H9 (cell line): ENCODE results near the gene TLK2. TPM values are rescaled to one million over a fixed set of nuclear protein-coding genes. Genes with fewer than 3 reads are reported as not detected.

Experiments
- DNase-seq: peaks from one replicate; pipeline ENCODE4 v3.0.0-alpha.2; 2017
- H2AFZ ChIP-seq: one replicate; pipeline ENCODE4 v1.6.1; 2013; ENCODE audit warnings: mild to moderate bottlenecking, low read length, control low read depth, moderate library complexity
- H2AK5ac ChIP-seq: 2 replicates; pipeline ENCODE4 v1.6.1; 2013; ENCODE audit warnings: low read length, control low read depth, mixed read lengths; ENCODE audit not compliant: insufficient read length
- H2BK120ac ChIP-seq: one replicate; pipeline ENCODE4 v1.6.1; 2013; ENCODE audit warnings: low read depth, mild to moderate bottlenecking, low read length, control low read depth, inconsistent platforms; ENCODE audit not compliant: poor library complexity, severe bottlenecking
- H2BK12ac ChIP-seq: 2 replicates; pipeline ENCODE4 v1.6.1; 2013; ENCODE audit warnings: low read length, control low read depth, mixed read lengths, low read depth; ENCODE audit not compliant: insufficient read length
- H2BK15ac ChIP-seq: 2 replicates; pipeline ENCODE4 v1.6.1; 2013; ENCODE audit warnings: low read depth, low read length, control low read depth
- H2BK20ac ChIP-seq: one replicate; pipeline ENCODE4 v1.6.1; 2013; ENCODE audit warnings: low read depth, mild to moderate bottlenecking, low read length, control low read depth, inconsistent platforms; ENCODE audit not compliant: poor library complexity, severe bottlenecking
- H2BK5ac ChIP-seq: 2 replicates; pipeline ENCODE4 v1.6.1; 2013; ENCODE audit warnings: low read length, control low read depth, mixed read lengths; ENCODE audit not compliant: insufficient read length
- H3K14ac ChIP-seq: 2 replicates; pipeline ENCODE4 v1.6.1; 2013; ENCODE audit warnings: low read length, control low read depth; ENCODE audit not compliant: insufficient read depth
- H3K18ac ChIP-seq: 2 replicates; pipeline ENCODE4 v1.6.1; 2013; ENCODE audit warnings: low read depth, mild to moderate bottlenecking, mixed read lengths, low read length, control low read depth; ENCODE audit not compliant: insufficient read length
- H3K23ac ChIP-seq: 2 replicates; pipeline ENCODE4 v1.6.1; 2013; ENCODE audit warnings: low read length, control low read depth, mixed read lengths, low read depth; ENCODE audit not compliant: insufficient read length
- H3K23me2 ChIP-seq: 2 replicates; pipeline ENCODE4 v1.6.1; 2013; ENCODE audit warnings: low read depth, mild to moderate bottlenecking, mixed read lengths, low read length, control low read depth; ENCODE audit not compliant: insufficient read length, poor library complexity, severe bottlenecking
- H3K27ac ChIP-seq: 2 replicates; pipeline ENCODE4 v1.5.1; 2013; ENCODE audit warnings: low read length, control low read depth, mixed read lengths, low read depth; ENCODE audit not compliant: insufficient read length
- H3K27me3 ChIP-seq: 2 replicates; pipeline ENCODE4 v1.6.1; 2013; ENCODE audit warnings: low read length, control low read depth, inconsistent platforms; ENCODE audit not compliant: insufficient read depth
- H3K4ac ChIP-seq: 2 replicates; pipeline ENCODE4 v1.6.1; 2013; ENCODE audit warnings: low read depth, mild to moderate bottlenecking, control low read depth, inconsistent platforms, low read length, moderate library complexity
- H3K4me1 ChIP-seq: 2 replicates; pipeline ENCODE4 v1.6.1; 2013; ENCODE audit warnings: low read length, control low read depth, inconsistent platforms; ENCODE audit not compliant: insufficient read depth
- H3K4me2 ChIP-seq: 2 replicates; pipeline ENCODE4 v1.6.1; 2013; ENCODE audit warnings: low read length, control low read depth, mixed read lengths; ENCODE audit not compliant: insufficient read length, insufficient read depth
- H3K56ac ChIP-seq: 2 replicates; pipeline ENCODE4 v1.6.1; 2013; ENCODE audit warnings: low read depth, mild to moderate bottlenecking, mixed read lengths, low read length, control low read depth; ENCODE audit not compliant: insufficient read length
- H3K79me1 ChIP-seq: 2 replicates; pipeline ENCODE4 v1.6.1; 2013; ENCODE audit warnings: low read depth, mild to moderate bottlenecking, moderate library complexity, low read length, control low read depth, inconsistent platforms; ENCODE audit not compliant: insufficient read depth, poor library complexity, severe bottlenecking
- H3K79me2 ChIP-seq: 2 replicates; pipeline ENCODE4 v1.6.1; 2013; ENCODE audit warnings: low read length, control low read depth, inconsistent platforms; ENCODE audit not compliant: insufficient read depth
- H3K9ac ChIP-seq: 2 replicates; pipeline ENCODE4 v1.6.1; 2013; ENCODE audit warnings: low read length, control low read depth, mixed read lengths; ENCODE audit not compliant: insufficient read length; ENCODE audit errors: extremely low read depth
- H3K9me3 ChIP-seq: one replicate; pipeline ENCODE4 v1.6.1; 2013; ENCODE audit warnings: low read depth, low read length, inconsistent platforms; ENCODE audit not compliant: control insufficient read depth
- H3T11ph ChIP-seq: one replicate; pipeline ENCODE4 v1.6.1; 2013; ENCODE audit warnings: mild to moderate bottlenecking, low read length, control low read depth, inconsistent platforms
- H4K20me1 ChIP-seq: one replicate; pipeline ENCODE4 v1.6.1; 2013; ENCODE audit not compliant: control insufficient read depth, insufficient read length, insufficient read depth
- H4K5ac ChIP-seq: 2 replicates; pipeline ENCODE4 v1.6.1; 2013; ENCODE audit warnings: low read depth, mild to moderate bottlenecking, mixed read lengths, low read length, control low read depth; ENCODE audit not compliant: insufficient read length
- H4K8ac ChIP-seq: replicated peaks from 2 replicates; pipeline ENCODE4 v1.6.1; 2013; ENCODE audit warnings: low read length, control low read depth, mixed read lengths, low read depth; ENCODE audit not compliant: insufficient read length
- H4K91ac ChIP-seq: 2 replicates; pipeline ENCODE4 v1.6.1; 2013; ENCODE audit warnings: low read depth, mild to moderate bottlenecking, moderate library complexity, mixed read lengths, low read length, control low read depth; ENCODE audit not compliant: insufficient read length
- H3K27ac Mint-ChIP-seq, 3 experiments: 2 replicates in 2 of 3; 3 replicates in 1 of 3; pipeline ENCODE4 v1.8.0; 2020 to 2021; ENCODE audit warnings: mixed read lengths in 3 of 3, mild to moderate bottlenecking in 1 of 3, moderate library complexity in 1 of 3
- H3K27me3 Mint-ChIP-seq: 2 replicates; pipeline ENCODE4 v1.8.0; 2021; ENCODE audit warnings: low read depth, mild to moderate bottlenecking, moderate library complexity, mixed read lengths
- H3K36me3 Mint-ChIP-seq, 3 experiments: 2 replicates in 2 of 3; 3 replicates in 1 of 3; pipeline ENCODE4 v1.8.0; 2020 to 2021; ENCODE audit warnings: low read depth in 3 of 3, mixed read lengths in 3 of 3; ENCODE audit not compliant: insufficient read depth in 1 of 3
- H3K4me1 Mint-ChIP-seq, 2 experiments: 2 replicates each; pipeline ENCODE4 v1.8.0; 2020; ENCODE audit warnings: mixed read lengths in 2 of 2
- H3K4me3 Mint-ChIP-seq, 2 experiments: 2 replicates in 1 of 2; 3 replicates in 1 of 2; pipeline ENCODE4 v1.8.0; 2020 to 2021; ENCODE audit warnings: mild to moderate bottlenecking in 2 of 2, mixed read lengths in 2 of 2, moderate library complexity in 1 of 2
- H3K9me3 Mint-ChIP-seq, 2 experiments: 2 replicates in 1 of 2; 3 replicates in 1 of 2; pipeline ENCODE4 v1.8.0; 2020; ENCODE audit warnings: mild to moderate bottlenecking in 2 of 2, mixed read lengths in 2 of 2, moderate library complexity in 1 of 2
- CTCF ChIP-seq: fragments of 200-600 bp; sonication (generic); conservative IDR thresholded peaks from 3 replicates; pipeline ENCODE4 v1.8.0; 2021; ENCODE audit warnings: antibody characterized with exemption, mild to moderate bottlenecking
- WGBS: extraction: QIAGEN DNeasy Blood & Tissue Kit; methylation state at CpG from one replicate; pipeline ENCODE4 v1.1.7; 2013; ENCODE audit warnings: missing lambda C conversion rate, low lambda C conversion rate, mixed read lengths; ENCODE audit not compliant: insufficient read length; ENCODE audit errors: extremely low coverage; 5-methylcytosine and 5-hydroxymethylcytosine counted together
- total RNA-seq: library from RNA; stranded (reverse); gene quantifications from 2 replicates; pipeline ENCODE4 v1.2.1, GENCODE V29; 2021

The TLK2 gene
- total RNA-seq, 1 experiment from 2014 or later: 63.7 TPM

DNA sequence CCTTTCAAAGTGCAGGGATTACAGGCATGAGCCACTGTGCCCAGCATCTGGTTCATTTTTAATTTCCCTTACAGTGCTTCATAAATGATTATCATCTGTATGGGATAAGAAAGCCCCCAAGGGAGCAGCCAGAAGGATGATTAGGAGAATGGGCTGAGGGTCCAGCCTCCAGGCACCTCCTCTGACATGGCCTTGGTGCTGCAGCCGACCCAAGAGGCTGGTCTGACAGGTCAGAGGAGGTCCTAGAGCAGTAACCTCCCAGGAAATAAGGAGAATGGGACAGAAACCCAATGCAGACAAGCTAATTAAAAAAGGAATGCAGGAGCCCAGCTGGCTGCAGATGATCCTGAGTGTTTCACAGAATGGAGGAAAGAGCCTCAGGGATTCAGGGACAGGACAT lies 177.8 kb downstream of the TLK2 start:
- Histone ChIP-seq H3T11ph (no peak overlapping the region), H3K9me3 (no peaks in the 10 kb centered on the region), H4K20me1 (no peaks in the 10 kb centered on the region), H3K4ac (no peak overlapping the region), H2AK5ac (no peak overlapping the region), H3K9ac (no peak overlapping the region), H2BK12ac (no peak overlapping the region), H2BK20ac (no peak overlapping the region), H2AFZ (no peak overlapping the region), H3K79me2 (no peaks in the 10 kb centered on the region), H2BK5ac (no peak overlapping the region), H3K4me2 (no peak overlapping the region), H3K56ac (no peak overlapping the region), H3K23me2 (peaks cover 11% of the 10 kb centered on the region), H3K4me1 (no peaks in the 10 kb centered on the region; the same call in 1 of the 2 replicates), H3K23ac (no peak overlapping the region), H3K79me1 (no peaks in the 10 kb centered on the region), H3K27ac (no peak overlapping the region), H4K5ac (no peak overlapping the region), H2BK15ac (no peak overlapping the region), H3K18ac (no peak overlapping the region), H2BK120ac (no peak overlapping the region), H3K27me3 (no peaks in the 10 kb centered on the region), H4K91ac (no peak overlapping the region), H3K14ac (no peak overlapping the region), H4K8ac (no peak overlapping the region)
- Mint-ChIP-seq H3K4me1 (peaks cover 13 to 27% of the 10 kb centered on the region in 2 experiments), H3K4me3 (no peak overlapping the region), H3K27me3 (peaks cover 11% of the 10 kb centered on the region), H3K36me3 (peaks cover 3 to 20% (median 12%) of the 10 kb centered on the region in 3 experiments), H3K9me3 (peaks cover 8 to 9% of the 10 kb centered on the region in 2 experiments), H3K27ac (peak overlapping the region in 1 of 3 experiments; percentile 31; a peak in 1 of 7 replicates)
- TF ChIP-seq CTCF: no peak
- no CpG with 5 or more reads among the region's 1 CpG for WGBS
- DNase-seq: no peak
